ENCODE measurements around the gene DNM3. TPM values are rescaled to one million over a fixed set of nuclear protein-coding genes. Genes with fewer than 3 reads are reported as not detected.

DNM3 gene
- total RNA-seq, 1 donor from 2014 or later: 2.7 TPM

DNA sequence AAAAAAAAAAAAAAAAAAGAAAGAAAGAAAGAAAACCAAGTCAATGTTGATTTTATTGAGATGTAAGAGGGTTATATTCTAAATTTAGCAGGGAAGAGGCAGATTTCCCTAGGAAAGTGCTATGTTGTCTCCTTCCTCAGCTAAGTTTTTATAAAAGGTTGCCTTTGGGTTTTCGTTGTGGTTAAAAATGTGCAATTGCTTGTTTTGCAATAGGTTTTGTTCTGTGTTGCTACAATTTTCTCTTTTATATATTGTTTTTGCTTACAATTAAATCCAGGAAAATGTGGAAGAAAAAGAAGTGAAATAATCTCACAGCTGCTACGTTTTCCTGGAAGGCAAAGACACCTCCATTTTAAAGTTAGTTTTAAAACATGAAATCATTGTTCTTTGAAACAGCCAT, 442.5 kb downstream of the DNM3 start:
- no peaks in the 10 kb centered on the region for H3K36me3 ChIP-seq (ENCODE audit: control insufficient read depth, insufficient read depth, low read length)
- no peak for TF ChIP-seq CTCF (IDR thresholded peaks at IDR 0.05; ENCODE audit: insufficient read depth, low read length, poor library complexity, severe bottlenecking)
- no peak overlapping the region for H3K4me3 ChIP-seq (ENCODE audit: low read depth, low read length)
- H3K27me3 ChIP-seq (ENCODE audit: control insufficient read depth, insufficient read depth, low read length): no peaks in the 10 kb centered on the region
- no peak for DNase-seq (ENCODE audit: low read depth)

DNA sequence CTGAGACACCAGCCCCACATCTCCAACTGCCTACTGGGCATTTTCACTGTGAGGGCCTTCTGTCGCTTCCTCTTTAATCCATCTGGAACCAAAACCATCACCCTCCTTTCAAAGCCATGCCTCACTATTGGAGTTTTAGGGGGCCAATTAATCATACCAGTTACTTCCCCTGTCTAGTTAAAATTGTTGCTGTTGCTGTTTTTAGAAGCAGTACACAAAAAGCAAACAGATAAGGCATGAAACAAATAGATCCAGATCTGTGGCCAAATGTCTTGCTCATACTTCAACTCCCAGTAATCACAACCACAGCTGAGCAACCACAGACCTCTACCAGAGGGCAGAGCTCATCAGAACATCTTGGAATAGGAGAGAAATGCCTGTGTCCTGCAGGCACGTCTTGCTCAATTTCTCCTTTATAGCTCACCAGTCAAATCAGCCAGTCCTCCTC, 445.4 kb downstream of the DNM3 start:
- TF ChIP-seq CTCF (IDR thresholded peaks at IDR 0.05; ENCODE audit: insufficient read depth, low read length, poor library complexity, severe bottlenecking): no peak
- Histone ChIP-seq H3K36me3 (ENCODE audit: control insufficient read depth, insufficient read depth, low read length) (no peaks in the 10 kb centered on the region), H3K27me3 (ENCODE audit: control insufficient read depth, insufficient read depth, low read length) (no peaks in the 10 kb centered on the region), H3K4me3 (ENCODE audit: low read depth, low read length) (no peak overlapping the region)
- DNase-seq (ENCODE audit: low read depth): peak; percentile 68

DNA sequence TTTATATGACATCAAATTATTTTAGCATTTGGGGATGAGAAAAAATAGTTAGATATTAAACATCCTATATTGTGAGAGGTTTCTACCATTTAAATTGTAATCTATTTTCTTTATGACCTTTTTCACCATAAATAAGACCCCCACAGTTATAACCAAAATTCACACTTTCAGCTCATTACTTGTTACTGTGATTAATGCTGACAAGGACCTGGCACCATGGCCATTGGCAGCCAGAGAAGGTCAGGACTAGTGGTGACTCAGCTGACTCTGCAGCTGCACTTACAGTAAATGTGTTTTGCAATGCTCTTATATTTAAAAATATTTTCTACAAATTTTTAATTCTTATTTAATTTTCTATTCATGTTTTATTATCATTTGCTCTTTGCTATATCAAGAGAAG, 445.9 kb downstream of the DNM3 start:
- Histone ChIP-seq H3K36me3 (ENCODE audit: control insufficient read depth, insufficient read depth, low read length) (no peaks in the 10 kb centered on the region), H3K27me3 (ENCODE audit: control insufficient read depth, insufficient read depth, low read length) (no peaks in the 10 kb centered on the region), H3K4me3 (ENCODE audit: low read depth, low read length) (no peak overlapping the region)
- no peak for DNase-seq (ENCODE audit: low read depth)
- no peak for TF ChIP-seq CTCF (IDR thresholded peaks at IDR 0.05; ENCODE audit: insufficient read depth, low read length, poor library complexity, severe bottlenecking)

GRCh38 chr1:172288581-172288980, 447.3 kb downstream of the DNM3 start:
- Histone ChIP-seq H3K36me3 (ENCODE audit: control insufficient read depth, insufficient read depth, low read length) (no peaks in the 10 kb centered on the region), H3K27me3 (ENCODE audit: control insufficient read depth, insufficient read depth, low read length) (no peaks in the 10 kb centered on the region), H3K4me3 (ENCODE audit: low read depth, low read length) (no peak overlapping the region)
- no peak for DNase-seq (ENCODE audit: low read depth)
- TF ChIP-seq CTCF (IDR thresholded peaks at IDR 0.05; ENCODE audit: insufficient read depth, low read length, poor library complexity, severe bottlenecking): no peak

DNA sequence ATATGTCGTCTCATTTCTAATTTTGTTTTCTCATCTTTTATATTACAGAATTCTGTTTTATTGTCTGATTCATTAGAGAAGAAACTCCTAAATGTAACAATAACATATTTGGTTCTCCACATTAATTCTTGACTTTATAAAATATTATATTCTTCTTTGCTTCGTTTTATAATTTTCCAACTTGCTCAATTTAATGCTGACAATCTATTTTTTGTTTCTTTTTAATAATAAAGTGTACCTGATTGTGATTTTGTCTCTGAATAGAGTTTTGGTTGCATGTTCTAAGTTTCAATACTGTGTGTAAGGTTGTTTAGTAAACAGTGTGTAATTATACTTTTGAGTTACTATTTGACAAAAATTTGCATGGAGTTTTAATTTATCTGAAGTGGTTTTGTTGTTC, 448.1 kb downstream of the DNM3 start:
- Histone ChIP-seq H3K27me3 (ENCODE audit: control insufficient read depth, insufficient read depth, low read length) (no peaks in the 10 kb centered on the region), H3K4me3 (ENCODE audit: low read depth, low read length) (no peak overlapping the region), H3K36me3 (ENCODE audit: control insufficient read depth, insufficient read depth, low read length) (no peaks in the 10 kb centered on the region)
- DNase-seq (ENCODE audit: low read depth): no peak
- TF ChIP-seq CTCF (IDR thresholded peaks at IDR 0.05; ENCODE audit: insufficient read depth, low read length, poor library complexity, severe bottlenecking): no peak

DNA sequence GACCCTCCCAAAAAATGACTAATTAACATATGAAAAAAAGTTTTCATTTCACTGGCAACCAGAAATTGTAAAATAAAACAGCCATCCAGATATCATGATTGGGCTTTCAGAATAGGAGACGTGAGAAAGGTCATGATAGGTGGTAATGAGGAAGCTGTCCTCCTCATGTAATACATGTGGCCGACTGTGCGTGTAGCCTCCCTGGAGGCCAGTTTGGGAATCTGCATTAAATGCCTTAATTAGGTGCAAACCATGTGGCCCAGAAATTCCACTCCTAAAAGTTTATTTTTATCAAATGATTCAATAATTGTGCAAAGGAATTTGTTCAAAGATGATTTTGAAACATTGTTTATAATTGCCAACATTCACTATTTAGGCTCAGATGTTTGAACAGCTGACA, 451.5 kb downstream of the DNM3 start:
- Histone ChIP-seq H3K36me3 (ENCODE audit: control insufficient read depth, insufficient read depth, low read length) (no peaks in the 10 kb centered on the region), H3K27me3 (ENCODE audit: control insufficient read depth, insufficient read depth, low read length) (no peaks in the 10 kb centered on the region), H3K4me3 (ENCODE audit: low read depth, low read length) (no peak overlapping the region)
- TF ChIP-seq CTCF (IDR thresholded peaks at IDR 0.05; ENCODE audit: insufficient read depth, low read length, poor library complexity, severe bottlenecking): no peak
- no peak for DNase-seq (ENCODE audit: low read depth)
